Left lung (tissue), 10 donors: Measurements from ENCODE around the gene PTPRN2. TPM values are rescaled to one million over a fixed set of nuclear protein-coding genes. Genes with fewer than 3 reads are reported as not detected.

Source experiments
- ATAC-seq: fragments of 200-7000 bp; cut with Tn5 transposase; one replicate; pipeline ENCODE4 v1.9.1; 2020; ENCODE audit warnings: moderate library complexity
- DNase-seq, 4 donors: peaks; one replicate each; pipeline ENCODE4 v3.0.0-alpha.2; 2013 to 2020
- H3K27ac ChIP-seq, 2 donors: fragments of 200-600 bp; sonication (generic) in 1 of 2; one replicate each; pipeline versions ENCODE4 v1.5.0 to v1.8.0; 2020 to 2021
- H3K27me3 ChIP-seq, 2 donors: fragments of 200-600 bp; sonication (generic) in 1 of 2; one replicate each; pipeline versions ENCODE4 v1.5.0 to v1.8.0; 2020 to 2021
- H3K36me3 ChIP-seq, 2 donors: fragments of 200-600 bp; sonication (generic) in 1 of 2; one replicate each; pipeline versions ENCODE4 v1.5.0 to v1.8.0; 2020 to 2021
- H3K4me1 ChIP-seq, 2 donors: fragments of 200-600 bp; one replicate each; pipeline ENCODE4 v1.8.0; 2021
- H3K4me3 ChIP-seq, 2 donors: fragments of 200-600 bp; sonication (generic) in 1 of 2; one replicate each; pipeline versions ENCODE4 v1.5.0 to v1.8.0; 2020 to 2021; ENCODE audit warnings: mild to moderate bottlenecking in 1 of 2
- H3K9me3 ChIP-seq, 2 donors: fragments of 200-600 bp; sonication (generic) in 1 of 2; one replicate each; pipeline versions ENCODE4 v1.5.0 to v1.8.0; 2020 to 2021
- intact Hi-C, 2 donors: fragments of 100-400 bp; cut with DNase I; formaldehyde crosslinking; loops; one replicate each; pipeline versions ENCODE4 v1.11.2 to v1.14.2; 2022
- polyA plus RNA-seq, 6 donors: library from polyadenylated mRNA; unstranded; fragments of 120-200 nt; gene quantifications; one replicate each; pipeline ENCODE4 v1.2.1, GENCODE V29; 2013; ENCODE audit not compliant: insufficient read length in 6 of 6
- total RNA-seq, 2 donors: library from RNA; stranded (reverse); fragmentation: NEBNext Ultra II Directional; extraction: Animal tissue kit (Norgen Biotek cat#: 25700); gene quantifications; one replicate each; pipeline ENCODE4 v1.2.1, GENCODE V29; 2021
- TF ChIP-seq, protein P1 (sequence below), 2 donors: fragments of 200-600 bp; sonication (generic) in 1 of 2; IDR thresholded peaks; one replicate each; pipeline versions ENCODE4 v1.5.0 to v1.8.0; 2021; ENCODE audit warnings: antibody characterized with exemption in 2 of 2
- donor health status: DM: no; HTN: yes; CAD: no.
- donor health status: DM: no; HTN: no; CAD: no.

PTPRN2 gene
- total and polyA plus RNA-seq, 8 donors, result 4.0 to 7.8 (median 6.8) TPM

DNA sequence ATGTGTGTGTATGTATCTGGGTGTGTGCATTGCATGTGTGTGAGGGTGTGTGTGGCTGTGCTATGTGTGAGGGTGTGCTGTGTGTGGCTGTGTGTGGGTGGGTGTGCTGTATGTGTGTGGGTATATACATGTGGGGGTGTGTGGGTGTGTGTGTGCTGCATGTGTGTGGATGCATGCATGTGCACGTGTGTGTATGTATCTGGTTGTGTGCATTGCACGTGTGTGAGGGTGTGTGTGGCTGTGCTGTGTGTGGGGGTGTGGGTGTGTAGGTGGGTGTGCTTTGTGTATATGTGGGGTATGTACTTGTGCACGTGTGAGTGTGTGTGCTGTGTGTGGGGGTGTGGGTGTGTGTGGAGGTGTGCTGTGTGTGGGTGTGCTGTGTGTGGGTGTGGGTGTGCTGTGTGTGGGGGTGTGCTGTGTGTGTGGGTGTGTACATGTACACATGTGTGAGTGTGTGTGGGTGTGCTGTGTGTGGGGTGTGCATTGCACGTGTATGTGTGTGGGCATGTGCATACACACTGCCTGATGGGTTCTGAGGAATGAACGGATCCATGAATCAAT, 579.8 kb downstream of the PTPRN2 start:
- ATAC-seq (no peak), DNase-seq (no peak)
- H3K27ac ChIP-seq, result no peak overlapping the region
- H3K4me1 ChIP-seq, result no peaks in the 10 kb centered on the region
- intact Hi-C loops, result no loop called here
- no peak overlapping the region for H3K4me3 ChIP-seq
- TF ChIP-seq, protein P1, sequence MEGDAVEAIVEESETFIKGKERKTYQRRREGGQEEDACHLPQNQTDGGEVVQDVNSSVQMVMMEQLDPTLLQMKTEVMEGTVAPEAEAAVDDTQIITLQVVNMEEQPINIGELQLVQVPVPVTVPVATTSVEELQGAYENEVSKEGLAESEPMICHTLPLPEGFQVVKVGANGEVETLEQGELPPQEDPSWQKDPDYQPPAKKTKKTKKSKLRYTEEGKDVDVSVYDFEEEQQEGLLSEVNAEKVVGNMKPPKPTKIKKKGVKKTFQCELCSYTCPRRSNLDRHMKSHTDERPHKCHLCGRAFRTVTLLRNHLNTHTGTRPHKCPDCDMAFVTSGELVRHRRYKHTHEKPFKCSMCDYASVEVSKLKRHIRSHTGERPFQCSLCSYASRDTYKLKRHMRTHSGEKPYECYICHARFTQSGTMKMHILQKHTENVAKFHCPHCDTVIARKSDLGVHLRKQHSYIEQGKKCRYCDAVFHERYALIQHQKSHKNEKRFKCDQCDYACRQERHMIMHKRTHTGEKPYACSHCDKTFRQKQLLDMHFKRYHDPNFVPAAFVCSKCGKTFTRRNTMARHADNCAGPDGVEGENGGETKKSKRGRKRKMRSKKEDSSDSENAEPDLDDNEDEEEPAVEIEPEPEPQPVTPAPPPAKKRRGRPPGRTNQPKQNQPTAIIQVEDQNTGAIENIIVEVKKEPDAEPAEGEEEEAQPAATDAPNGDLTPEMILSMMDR (IDR thresholded peaks at IDR 0.05), result no peak
- no peaks in the 10 kb centered on the region for H3K36me3 ChIP-seq
- H3K9me3 ChIP-seq, result no peaks in the 10 kb centered on the region
- H3K27me3 ChIP-seq, result no peaks in the 10 kb centered on the region

DNA sequence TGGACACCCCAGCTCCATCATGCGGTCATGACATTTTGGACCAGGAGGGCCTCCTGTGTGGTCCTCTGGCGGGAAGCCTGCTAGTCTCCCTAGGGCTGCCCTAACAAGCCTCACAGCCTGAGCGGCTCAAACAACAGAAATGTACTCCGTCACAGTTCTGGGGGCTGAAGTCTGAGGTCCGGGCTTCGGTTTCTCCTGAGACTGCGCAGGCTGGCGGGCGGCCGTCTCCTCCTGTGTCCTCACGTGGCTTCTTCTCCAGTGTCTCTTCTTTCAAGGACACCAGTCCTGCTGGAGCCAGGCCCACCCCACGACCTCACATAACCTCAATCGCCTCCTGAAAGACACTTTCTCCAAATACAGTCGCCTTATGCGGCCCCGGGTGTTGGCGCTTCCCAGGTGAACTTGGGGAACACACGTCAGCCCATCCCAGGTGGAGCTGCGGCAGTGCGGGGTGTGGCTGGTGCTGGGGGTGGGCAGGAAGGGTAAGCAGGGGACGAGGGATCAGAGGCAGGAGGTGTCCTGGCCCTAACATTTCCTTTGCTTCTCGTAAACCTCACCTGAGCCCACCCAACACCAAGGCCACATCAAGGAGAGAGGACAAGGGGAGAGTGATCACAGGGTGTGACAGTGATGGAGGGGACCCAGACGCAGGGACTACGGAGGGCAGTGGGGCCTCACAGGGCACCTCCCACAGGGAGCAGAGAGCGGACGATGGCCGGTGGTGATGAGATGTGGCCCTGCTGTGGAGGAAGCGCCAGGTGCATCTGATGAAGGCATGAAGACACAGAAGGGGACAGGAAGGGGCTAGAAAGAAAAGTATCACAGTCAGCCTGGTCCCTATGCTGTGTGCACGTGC, 580.6 kb downstream of the PTPRN2 start:
- DNase-seq, result no peak
- Histone ChIP-seq H3K27me3 (no peaks in the 10 kb centered on the region), H3K36me3 (no peaks in the 10 kb centered on the region), H3K4me3 (no peak overlapping the region), H3K27ac (no peak overlapping the region), H3K4me1 (no peaks in the 10 kb centered on the region), H3K9me3 (no peaks in the 10 kb centered on the region)
- TF ChIP-seq, protein P1 (IDR thresholded peaks at IDR 0.05), result no peak
- ATAC-seq, result no peak
- intact Hi-C loops, result no loop called here

DNA sequence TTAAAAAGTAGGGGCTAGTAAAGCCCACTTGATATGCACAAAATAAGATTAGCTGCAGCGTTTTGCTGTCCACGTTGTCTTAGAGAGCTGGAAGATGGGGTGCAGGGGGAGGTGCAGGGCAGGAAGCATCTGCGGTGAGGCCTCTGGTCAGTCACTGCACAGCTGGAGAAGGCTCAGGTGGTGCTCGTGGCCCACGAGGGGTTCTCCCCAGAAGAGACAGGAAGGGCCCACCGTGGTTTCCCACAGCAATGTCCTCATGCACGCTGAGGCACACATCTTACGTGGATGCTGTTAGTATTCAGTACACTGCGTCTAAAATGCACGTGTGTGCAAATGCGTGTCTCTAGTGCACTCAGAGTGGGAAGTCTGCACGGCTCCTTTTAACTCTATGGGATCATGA, 582.1 kb downstream of the PTPRN2 start:
- ATAC-seq, result no peak

DNA sequence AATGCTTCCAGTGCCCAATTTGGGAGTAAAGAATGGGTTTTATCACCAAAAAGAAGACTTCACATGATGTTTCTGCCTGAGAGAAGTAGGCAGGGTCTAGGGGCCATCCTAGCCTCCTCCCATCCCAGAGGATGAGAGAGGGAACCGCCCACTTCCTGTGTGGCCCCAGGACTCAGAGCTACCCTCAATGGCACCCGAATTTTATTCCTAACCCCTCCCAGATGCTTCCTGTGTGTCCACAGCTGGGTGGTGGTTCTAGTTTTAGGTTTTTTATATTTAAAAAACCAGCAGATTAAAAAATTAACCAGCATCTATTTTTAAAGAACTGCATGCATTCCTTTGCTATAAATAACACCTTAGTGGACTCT, 583.5 kb downstream of the PTPRN2 start:
- Histone ChIP-seq H3K36me3 (no peaks in the 10 kb centered on the region), H3K27ac (no peak overlapping the region), H3K4me1 (no peaks in the 10 kb centered on the region), H3K4me3 (no peak overlapping the region), H3K27me3 (no peaks in the 10 kb centered on the region), H3K9me3 (no peaks in the 10 kb centered on the region)
- intact Hi-C loops, result no loop called here
- no peak for ATAC-seq
- no peak for DNase-seq
- TF ChIP-seq, protein P1 (IDR thresholded peaks at IDR 0.05), result no peak

More for the DNA sequence above, 582.1 kb downstream of the PTPRN2 start:
- Histone ChIP-seq H3K4me3 (no peak overlapping the region), H3K36me3 (no peaks in the 10 kb centered on the region), H3K9me3 (no peaks in the 10 kb centered on the region), H3K27me3 (no peaks in the 10 kb centered on the region), H3K4me1 (no peaks in the 10 kb centered on the region), H3K27ac (no peak overlapping the region)
- intact Hi-C loops, result no loop called here
- TF ChIP-seq, protein P1 (IDR thresholded peaks at IDR 0.05), result no peak
- no peak for DNase-seq

DNA sequence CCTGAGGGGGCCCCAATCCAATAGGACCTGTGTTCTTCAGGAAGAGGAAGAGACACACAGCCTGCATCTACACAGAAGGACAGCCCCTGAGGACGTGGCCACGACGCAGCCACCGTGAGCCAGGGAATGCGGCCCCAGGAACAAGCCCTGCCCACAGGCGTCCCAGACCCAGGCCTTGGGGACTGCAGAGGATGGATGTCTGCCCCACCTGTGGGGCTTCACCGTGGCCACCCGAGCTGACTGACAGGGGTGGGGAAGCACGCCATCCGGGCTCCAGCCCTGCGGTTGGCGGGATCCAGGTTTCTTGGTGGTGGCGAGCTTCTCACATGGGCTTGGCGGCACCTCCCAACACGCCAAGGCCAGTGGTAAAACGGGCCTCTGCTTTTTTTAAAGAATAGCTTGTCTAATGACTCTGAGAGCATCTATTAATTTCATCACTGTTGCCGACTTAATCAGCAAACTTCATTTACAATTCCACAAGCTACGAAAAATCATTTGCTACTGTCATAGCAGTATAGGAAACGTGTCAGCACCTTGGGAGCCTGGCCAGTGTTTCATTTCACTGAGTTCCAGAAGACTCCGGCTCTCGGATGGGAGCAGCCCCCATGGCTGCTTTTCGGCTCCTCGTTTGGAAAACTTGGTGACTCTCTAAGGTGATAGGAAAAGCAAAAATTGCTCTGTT, 584.0 kb downstream of the PTPRN2 start:
- TF ChIP-seq, protein P1 (IDR thresholded peaks at IDR 0.05), result no peak
- no peaks in the 10 kb centered on the region for H3K36me3 ChIP-seq
- DNase-seq, result no peak
- no peaks in the 10 kb centered on the region for H3K9me3 ChIP-seq
- ATAC-seq, result no peak
- H3K4me3 ChIP-seq, result no peak overlapping the region
- H3K27me3 ChIP-seq, result no peaks in the 10 kb centered on the region
- intact Hi-C loops, result no loop called here
- H3K4me1 ChIP-seq, result no peaks in the 10 kb centered on the region
- no peak overlapping the region for H3K27ac ChIP-seq
